ENCODE data around the gene MMD2.
"Not testable (repeated sequence)": the region's sequence is repeated elsewhere in the genome, so short reads cannot be mapped to it uniquely, and the experiment has no call there.

The MMD2 gene

DNA sequence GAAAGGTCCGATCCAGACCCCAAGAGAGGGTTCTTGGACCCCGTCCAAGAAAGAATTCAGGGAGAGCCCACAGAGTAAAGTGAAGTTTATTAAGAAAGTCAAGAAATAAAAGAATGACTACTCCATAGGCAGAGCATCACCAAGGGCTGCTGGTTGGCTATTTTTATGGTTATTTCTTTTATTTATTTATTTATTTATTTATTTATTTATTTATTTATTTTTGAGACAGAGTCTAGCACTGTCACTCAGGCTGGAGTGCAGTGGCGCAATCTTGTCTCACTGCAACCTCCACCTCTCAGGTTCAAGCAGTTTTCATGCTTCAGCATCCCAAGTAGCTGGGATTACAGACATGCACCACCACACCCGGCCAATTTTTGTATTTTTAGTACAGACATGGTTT lies 65.8 kb downstream of the MMD2 start:
- DNase-seq, result not testable (repeated sequence)

GRCh38 chr7:4891522-4891921 lies 67.5 kb downstream of the MMD2 start:
- DNase-seq, result not testable (repeated sequence)

- DNase-seq, result no peak
These were observed 69.3 kb downstream of the MMD2 start for GRCh38 chr7:4889682-4890081.

GRCh38 chr7:4888161-4888560 lies 70.8 kb downstream of the MMD2 start:
- no peak for DNase-seq

DNA sequence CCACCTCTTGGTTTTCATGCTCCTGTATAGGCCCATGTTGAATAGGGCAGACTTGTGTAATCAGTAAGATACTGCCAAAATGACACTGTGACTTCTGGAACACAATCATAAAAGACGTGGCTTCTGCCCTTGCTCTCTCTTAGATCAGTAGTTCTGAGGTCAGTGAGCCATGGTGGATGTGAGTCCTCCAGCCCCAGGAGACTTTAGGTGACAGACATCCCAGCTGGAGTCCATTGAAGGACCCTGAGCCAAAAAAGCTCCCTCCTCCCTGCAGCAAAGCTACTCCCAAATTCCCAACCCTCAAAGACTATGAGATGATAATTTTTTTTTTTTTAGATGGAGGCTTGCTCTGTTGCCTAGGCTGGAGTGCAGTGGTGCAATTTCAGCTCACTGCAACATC lies 72.3 kb downstream of the MMD2 start:
- no peak for DNase-seq

DNA sequence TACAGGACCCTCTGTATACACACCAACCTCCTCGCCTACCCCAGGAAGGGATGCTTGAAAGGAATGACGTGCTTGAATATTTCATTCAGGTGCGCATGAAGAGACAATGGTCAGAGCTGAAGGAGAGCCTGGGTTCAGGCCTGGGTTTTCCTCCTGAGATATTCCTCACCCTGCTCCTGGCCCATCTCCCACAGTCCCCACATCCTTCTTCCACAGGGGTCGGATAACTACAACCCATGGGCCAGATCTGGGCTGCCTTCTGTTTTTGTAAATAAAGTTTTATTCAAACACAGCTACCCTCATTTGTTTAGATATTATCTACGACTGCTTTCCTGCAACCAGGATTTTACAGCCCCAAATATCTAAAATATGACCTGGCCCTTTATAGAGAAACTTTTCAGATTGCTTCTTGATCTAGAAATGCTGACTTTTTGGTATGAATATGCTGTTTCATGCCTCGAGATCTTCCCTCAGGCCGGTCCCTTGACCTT lies 73.6 kb downstream of the MMD2 start:
- no peak for DNase-seq

- DNase-seq, result no peak
These were observed 74.8 kb downstream of the MMD2 start for GRCh38 chr7:4884164-4884563.

GRCh38 chr7:4883372-4884144 lies 75.4 kb downstream of the MMD2 start, which contains the start of gene RADIL:
Gene RADIL, minus strand, starts transcription at chr7:4883716. Its CDS starts 5,577 bp downstream, at chr7:4878139.
- peak; percentile 83 for DNase-seq

DNA sequence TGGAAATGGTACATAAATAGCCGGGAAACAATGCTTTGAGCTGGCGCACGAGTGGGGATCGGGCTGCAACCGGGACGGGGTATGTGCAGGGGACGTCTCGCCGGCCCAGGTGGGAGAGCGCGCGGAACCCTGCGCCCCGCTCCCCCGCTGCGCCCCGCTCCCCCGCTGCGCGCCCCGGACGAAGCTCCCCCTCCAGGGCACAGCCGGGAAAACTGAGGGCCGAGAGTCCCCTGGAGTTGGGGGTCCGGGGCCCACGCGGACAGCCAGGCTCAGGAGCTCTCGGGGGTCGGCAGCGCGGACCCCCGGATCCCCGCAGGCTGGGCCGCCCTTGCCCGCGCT lies 76.0 kb downstream of the MMD2 start:
- no peak for DNase-seq

DNA sequence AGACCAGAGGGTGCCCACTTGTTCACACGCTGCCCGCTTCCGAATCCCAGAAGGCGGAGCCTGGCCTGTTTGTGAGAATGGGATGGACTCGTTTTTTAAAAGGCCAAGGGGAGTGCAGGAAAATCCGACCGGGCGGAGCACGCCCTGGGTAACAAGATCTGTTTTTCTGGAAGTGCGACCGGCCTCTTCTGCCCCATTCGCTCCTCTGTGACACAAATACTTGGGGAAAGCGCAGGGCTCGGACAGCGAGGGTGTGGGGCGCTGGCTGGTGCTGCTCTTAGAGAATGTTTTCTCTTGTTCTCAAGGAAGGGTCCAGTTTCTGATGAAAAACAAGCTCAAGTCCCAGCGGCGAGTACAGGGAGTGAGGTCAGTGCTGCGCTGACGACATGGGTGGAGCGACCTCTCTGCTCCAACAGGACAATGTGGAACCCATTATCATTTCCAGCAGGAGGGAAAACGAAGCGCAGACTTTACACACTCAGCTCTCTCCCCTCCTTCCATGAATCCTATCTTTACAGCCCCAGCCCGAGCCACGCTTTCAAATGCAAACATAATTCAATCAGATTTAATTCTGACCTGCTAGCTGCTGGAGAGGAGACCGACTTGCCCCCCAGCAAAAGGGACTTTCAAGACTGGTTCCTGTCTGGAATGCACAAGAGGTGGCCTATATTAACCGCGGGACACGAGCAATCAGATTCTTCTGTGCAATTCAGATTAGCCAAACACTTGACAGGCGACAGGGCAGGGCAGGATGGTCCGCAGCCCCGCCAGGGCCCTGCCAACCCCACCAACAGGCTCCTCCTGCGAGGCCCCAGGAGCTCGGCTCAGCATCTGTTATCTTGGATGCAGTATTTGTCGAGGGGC lies 76.6 kb downstream of the MMD2 start:
- DNase-seq, result no peak

DNA sequence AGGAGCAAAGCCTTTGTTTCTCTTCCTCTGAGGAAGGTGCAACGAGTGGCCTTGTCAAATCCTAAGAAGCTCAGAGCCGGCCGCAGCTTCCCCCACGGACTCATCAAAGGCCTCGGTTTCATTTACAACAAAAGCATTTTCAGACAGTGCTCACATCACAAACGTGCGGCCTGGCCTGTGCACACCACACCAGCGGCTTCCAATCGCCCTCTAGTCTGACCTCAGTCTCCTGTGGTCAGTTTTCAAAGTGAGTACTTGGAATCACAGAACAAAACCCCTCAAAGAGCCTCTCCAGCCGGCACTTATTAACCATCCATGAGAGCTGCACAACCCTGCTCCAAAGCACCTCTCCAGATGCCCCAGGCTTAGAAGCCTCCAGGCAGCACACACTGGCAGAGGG lies 78.8 kb downstream of the MMD2 start:
- no peak for DNase-seq

- no peak for DNase-seq
These were observed 79.4 kb downstream of the MMD2 start for GRCh38 chr7:4879396-4880081.

- no peak for DNase-seq
These were observed 80.4 kb downstream of the MMD2 start for GRCh38 chr7:4878336-4879335.

- DNase-seq, result no peak
These were observed 82.4 kb downstream of the MMD2 start for GRCh38 chr7:4876586-4876985.

- DNase-seq, result no peak
These were observed 83.6 kb downstream of the MMD2 start for GRCh38 chr7:4875391-4875790.

GRCh38 chr7:4873071-4873944 lies 85.7 kb downstream of the MMD2 start:
- DNase-seq, result no peak

DNA sequence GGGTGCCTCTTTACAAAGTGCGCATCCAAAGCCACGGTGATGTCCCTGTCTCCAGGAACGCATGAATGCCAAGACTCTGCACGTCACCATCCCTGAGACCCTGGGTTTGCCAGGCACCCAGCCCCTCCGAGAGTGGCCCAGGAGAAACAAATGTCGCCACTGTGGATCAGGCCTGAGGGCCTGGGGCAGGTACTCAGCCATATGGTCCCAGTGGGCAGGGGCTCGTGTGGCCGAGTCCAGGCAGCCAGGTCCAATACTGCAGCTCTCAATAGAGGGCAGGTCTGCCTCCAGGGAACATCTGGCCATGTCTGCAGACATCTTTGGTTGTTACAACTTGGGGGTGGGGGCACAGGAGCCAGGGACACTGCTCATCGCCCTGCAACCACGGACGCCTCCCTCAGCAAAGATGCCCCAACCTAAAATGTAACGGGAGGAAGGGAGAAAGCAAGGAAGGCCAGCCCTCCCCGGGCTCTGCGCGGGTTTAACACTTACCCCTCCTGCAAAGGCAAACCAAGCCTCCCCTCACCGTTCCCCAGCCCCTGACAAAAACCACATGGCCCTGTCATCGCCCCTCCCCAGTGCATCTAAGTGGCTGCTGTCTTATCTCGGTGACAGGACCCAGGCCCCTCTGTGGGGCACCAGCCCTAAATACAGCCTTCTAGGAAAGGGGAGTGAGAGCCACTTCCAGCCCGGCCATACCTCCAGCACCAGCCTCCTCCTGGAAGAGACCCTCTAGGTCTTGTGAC lies 86.9 kb downstream of the MMD2 start:
- no peak for DNase-seq

DNA sequence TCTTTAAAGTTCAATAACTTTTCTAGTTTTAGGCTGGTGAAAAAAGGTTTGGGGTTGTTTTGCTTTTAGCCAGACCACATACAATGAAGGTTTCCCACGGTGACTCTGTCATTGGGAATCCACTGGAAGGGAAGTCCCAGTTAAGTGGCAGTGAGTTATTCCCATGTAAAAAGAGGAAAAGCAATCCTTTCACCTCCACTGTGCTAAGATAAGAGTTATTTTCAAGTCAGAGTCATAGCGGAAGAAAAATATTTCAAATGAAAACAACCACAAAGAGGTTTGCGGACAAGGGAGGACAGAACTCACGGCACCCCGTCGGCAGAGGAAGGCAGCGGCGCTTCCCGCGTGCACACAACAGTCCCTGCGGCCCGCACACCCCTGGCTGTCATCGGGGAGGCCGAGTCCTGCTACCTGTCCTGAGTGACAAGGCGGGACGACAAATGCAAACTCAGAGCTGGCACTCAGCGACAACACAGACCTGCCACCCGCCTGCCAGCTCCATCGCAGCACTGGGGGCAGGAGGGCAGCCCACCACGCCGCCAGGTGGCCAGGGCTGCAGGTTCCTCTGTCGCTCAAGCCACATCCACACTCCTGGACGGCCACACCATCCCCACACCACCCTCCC lies 87.8 kb downstream of the MMD2 start:
- no peak for DNase-seq

DNA sequence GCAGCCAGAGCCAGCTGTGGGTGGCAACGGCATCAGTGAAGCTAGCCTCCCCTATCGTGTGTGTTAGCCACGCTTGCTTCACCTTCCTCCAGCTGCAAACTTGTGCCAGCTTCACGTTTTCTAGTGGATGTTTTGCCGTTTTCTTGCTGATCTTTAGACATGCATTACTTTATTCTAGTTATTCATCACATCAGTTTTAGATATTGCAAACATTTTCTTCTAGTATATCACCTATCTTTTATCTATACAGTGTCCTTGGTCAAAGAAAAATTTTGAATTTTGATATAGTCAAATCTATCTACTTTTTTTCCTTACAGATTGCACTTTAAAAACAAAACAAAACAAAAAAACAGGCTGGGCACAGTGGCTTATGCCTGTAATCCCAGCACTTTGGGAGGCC lies 90.5 kb downstream of the MMD2 start:
- DNase-seq, result no peak
